GM23248 (cell line): Measurements from ENCODE around the gene NR2F6. TPM values are rescaled to one million over a fixed set of nuclear protein-coding genes. Genes with fewer than 3 reads are reported as not detected.

Experiments used
- DNase-seq: peaks from one replicate; pipeline ENCODE4 v3.0.0-alpha.2; 2015
- H2AFZ ChIP-seq: fragments of 200-600 bp; sonication (generic); 2 replicates; pipeline ENCODE4 v1.6.1; 2016; ENCODE audit warnings: antibody characterized with exemption
- H3F3A ChIP-seq: fragments of 200-600 bp; sonication (generic); 2 replicates; pipeline ENCODE4 v1.6.1; 2016; ENCODE audit warnings: mild to moderate bottlenecking, antibody characterized with exemption, mixed run types; ENCODE audit not compliant: insufficient read depth
- H3K27ac ChIP-seq: fragments of 200-600 bp; sonication (generic); 2 replicates; pipeline ENCODE4 v1.5.1; 2016; ENCODE audit warnings: mild to moderate bottlenecking
- H3K27me3 ChIP-seq: fragments of 200-600 bp; sonication (generic); replicated peaks from 2 replicates; pipeline ENCODE4 v1.6.1; 2016; ENCODE audit warnings: mild to moderate bottlenecking; ENCODE audit not compliant: insufficient read depth
- H3K36me3 ChIP-seq: fragments of 200-600 bp; sonication (generic); 2 replicates; pipeline ENCODE4 v1.6.1; 2016; ENCODE audit warnings: low read depth, mild to moderate bottlenecking
- H3K4me1 ChIP-seq: fragments of 200-600 bp; sonication (generic); 2 replicates; pipeline ENCODE4 v1.6.1; 2016; ENCODE audit warnings: mild to moderate bottlenecking; ENCODE audit not compliant: insufficient read depth
- H3K4me2 ChIP-seq: fragments of 200-600 bp; sonication (generic); one replicate; pipeline ENCODE4 v1.6.1; 2016; ENCODE audit warnings: mild to moderate bottlenecking; ENCODE audit not compliant: unreplicated experiment
- H3K4me3 ChIP-seq: fragments of 200-600 bp; sonication (generic); 2 replicates; pipeline ENCODE4 v1.5.1; 2016; ENCODE audit warnings: mild to moderate bottlenecking
- H3K79me2 ChIP-seq: fragments of 200-600 bp; sonication (generic); 2 replicates; pipeline ENCODE4 v1.6.1; 2016; ENCODE audit warnings: mild to moderate bottlenecking; ENCODE audit not compliant: insufficient read depth
- H3K9ac ChIP-seq: fragments of 200-600 bp; sonication (generic); 2 replicates; pipeline ENCODE4 v1.6.1; 2016; ENCODE audit warnings: mild to moderate bottlenecking
- H3K9me2 ChIP-seq: fragments of 200-600 bp; sonication (generic); 2 replicates; pipeline ENCODE4 v1.6.1; 2016; ENCODE audit warnings: mixed run types, mild to moderate bottlenecking, moderate library complexity; ENCODE audit not compliant: insufficient read depth
- H3K9me3 ChIP-seq: fragments of 200-600 bp; sonication (generic); one replicate; pipeline ENCODE4 v1.6.1; 2017; ENCODE audit warnings: low read depth
- H4K20me1 ChIP-seq: fragments of 200-600 bp; sonication (generic); 2 replicates; pipeline ENCODE4 v1.6.0; 2016; ENCODE audit not compliant: insufficient read depth
- EZH2 ChIP-seq: fragments of 200-600 bp; sonication (generic); IDR thresholded peaks from 2 replicates; pipeline ENCODE4 v1.6.1; 2018; ENCODE audit warnings: antibody characterized with exemption, mild to moderate bottlenecking; ENCODE audit not compliant: insufficient read depth, poor library complexity, severe bottlenecking
- EZH2phosphoT487 ChIP-seq: fragments of 200-600 bp; sonication (generic); IDR thresholded peaks from 2 replicates; pipeline ENCODE4 v1.6.1; 2018; ENCODE audit warnings: antibody characterized with exemption, moderate library complexity, mild to moderate bottlenecking, low read depth; ENCODE audit not compliant: insufficient read depth
- WGBS, 2 experiments: methylation state at CpG; one replicate each; pipeline ENCODE4 v1.1.6; 2015 to 2017; ENCODE audit warnings: low lambda C conversion rate in 2 of 2, low coverage in 1 of 2; ENCODE audit errors: missing lambda C conversion rate in 2 of 2; 5-methylcytosine and 5-hydroxymethylcytosine counted together
- in situ Hi-C: fragments of 300-500 bp; cut with MboI; formaldehyde crosslinking; loops from 2 replicates; pipeline ENCODE4 v1.15.0; 2020
- polyA plus RNA-seq: library from polyadenylated mRNA; unstranded; fragments of >200 nt; fragmentation: Nextera tagmentation; extraction: Ambion mirVana; gene quantifications from 2 replicates; pipeline ENCODE4 v1.2.1, GENCODE V29; 2016
- total RNA-seq: library from RNA; depleted of rRNA; stranded (reverse); fragments of >200 nt; shearing (Covaris generic); gene quantifications from 2 replicates; pipeline ENCODE4 v1.2.3, GENCODE V29; 2014

NR2F6 gene
- total and polyA plus RNA-seq, 2 experiments from 2014 or later, result 11.7 to 82.5 TPM

- no peak overlapping the region for H3K4me2 ChIP-seq
- H3K9me2 ChIP-seq, result no peaks in the 10 kb centered on the region
- H3K27ac ChIP-seq, result no peak overlapping the region
- H3K27me3 ChIP-seq, result no peaks in the 10 kb centered on the region
- no peak overlapping the region for H3K9ac ChIP-seq
- DNase-seq, result no peak
- WGBS, 2 experiments, result 97% methylated on average over 13 of the region's 13 CpGs
- in situ Hi-C loops, result no loop called here
- H3K4me3 ChIP-seq, result no peak overlapping the region
- 0 out of 2 replicates have a peak, but pooled peaks cover 1% of the 10 kb centered on the region for H3F3A ChIP-seq
- no peaks in the 10 kb centered on the region for H3K9me3 ChIP-seq
- no peak overlapping the region for H2AFZ ChIP-seq
- H3K4me1 ChIP-seq, result 0 out of 2 replicates have a peak, but pooled peaks cover 13% of the 10 kb centered on the region
- no peak for TF ChIP-seq EZH2phosphoT487
- no peak for TF ChIP-seq EZH2
- peaks cover 76% of the 10 kb centered on the region for H3K79me2 ChIP-seq
- H4K20me1 ChIP-seq, result no peaks in the 10 kb centered on the region
- H3K36me3 ChIP-seq, result no peaks in the 10 kb centered on the region; the same call in 1 of the 2 replicates
These were observed 7.7 kb downstream of the NR2F6 start for GRCh38 chr19:17237747-17238706.

GRCh38 chr19:17236811-17237543 lies 8.7 kb downstream of the NR2F6 start:
- Histone ChIP-seq H3K79me2 (peaks cover 76% of the 10 kb centered on the region), H4K20me1 (no peaks in the 10 kb centered on the region), H3K27me3 (no peaks in the 10 kb centered on the region), H3K9ac (no peak overlapping the region), H3K36me3 (no peaks in the 10 kb centered on the region; the same call in 1 of the 2 replicates), H3K9me3 (no peaks in the 10 kb centered on the region), H3K27ac (no peak overlapping the region), H3K4me1 (0 out of 2 replicates have a peak, but pooled peaks cover 6% of the 10 kb centered on the region), H3K4me3 (no peak overlapping the region), H3K9me2 (no peaks in the 10 kb centered on the region), H3K4me2 (no peak overlapping the region), H3F3A (no peaks in the 10 kb centered on the region), H2AFZ (no peak overlapping the region)
- TF ChIP-seq EZH2phosphoT487 (no peak), EZH2 (no peak)
- 86 to 89% methylated on average over 17 to 18 of the region's 18 CpGs for WGBS, 2 experiments
- in situ Hi-C loops, result no loop called here
- DNase-seq, result no peak

- H3K9me2 ChIP-seq, result no peaks in the 10 kb centered on the region
- H3K4me2 ChIP-seq, result peak overlapping the region; percentile 73
- H3K36me3 ChIP-seq, result peaks cover 3% of the 10 kb centered on the region; the same call in 1 of the 2 replicates
- TF ChIP-seq EZH2phosphoT487 (no peak), EZH2 (no peak)
- H3K4me3 ChIP-seq, result peak overlapping the region; percentile 68
- H3K27me3 ChIP-seq, result no peaks in the 10 kb centered on the region
- H2AFZ ChIP-seq, result peak overlapping the region; percentile 63; the same call in 1 of the 2 replicates
- H3F3A ChIP-seq, result no peaks in the 10 kb centered on the region
- peak overlapping the region; percentile 52 for H3K9ac ChIP-seq
- no peak overlapping the region for H3K27ac ChIP-seq
- in situ Hi-C loops, result no loop called here
- no peak for DNase-seq
- WGBS, 2 experiments, result 8 to 18% methylated on average over 10 to 26 of the region's 27 CpGs
- H3K79me2 ChIP-seq, result peaks cover 74% of the 10 kb centered on the region
- H3K9me3 ChIP-seq, result no peaks in the 10 kb centered on the region
- H3K4me1 ChIP-seq, result no peaks in the 10 kb centered on the region
- H4K20me1 ChIP-seq, result no peaks in the 10 kb centered on the region
These were observed 9.5 kb downstream of the NR2F6 start for GRCh38 chr19:17235971-17236777.
